ENCODE data around the gene CIAO2A.

DNA sequence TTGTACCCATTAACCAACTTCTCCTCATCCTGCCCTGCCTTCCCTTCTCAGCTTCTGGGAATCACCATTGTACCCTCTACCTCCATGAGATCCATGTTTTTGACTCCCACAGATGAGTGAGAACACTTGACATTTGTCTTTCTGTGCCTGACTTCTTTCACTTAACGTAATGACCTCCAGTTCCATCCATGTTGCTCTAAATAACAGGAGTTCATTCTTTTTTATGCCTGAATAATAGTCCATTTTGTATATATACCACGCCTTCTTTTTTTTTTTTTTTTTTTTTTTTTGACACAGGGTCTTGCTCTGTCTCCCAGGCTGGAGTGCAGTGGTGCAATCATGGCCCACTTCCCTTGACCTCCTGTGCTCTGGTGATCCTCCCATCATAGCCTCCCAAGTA, 8.9 kb upstream of the CIAO2A start:
- no peak for TF ChIP-seq ARNT (IDR thresholded peaks at IDR 0.05)
- no peak for TF ChIP-seq TARDBP (IDR thresholded peaks at IDR 0.05)
- no peak for TF ChIP-seq FOXM1 (IDR thresholded peaks at IDR 0.05; ENCODE audit: borderline replicate concordance)
- TF ChIP-seq FOXK2 (IDR thresholded peaks at IDR 0.05), result no peak
- TF ChIP-seq, protein P1, sequence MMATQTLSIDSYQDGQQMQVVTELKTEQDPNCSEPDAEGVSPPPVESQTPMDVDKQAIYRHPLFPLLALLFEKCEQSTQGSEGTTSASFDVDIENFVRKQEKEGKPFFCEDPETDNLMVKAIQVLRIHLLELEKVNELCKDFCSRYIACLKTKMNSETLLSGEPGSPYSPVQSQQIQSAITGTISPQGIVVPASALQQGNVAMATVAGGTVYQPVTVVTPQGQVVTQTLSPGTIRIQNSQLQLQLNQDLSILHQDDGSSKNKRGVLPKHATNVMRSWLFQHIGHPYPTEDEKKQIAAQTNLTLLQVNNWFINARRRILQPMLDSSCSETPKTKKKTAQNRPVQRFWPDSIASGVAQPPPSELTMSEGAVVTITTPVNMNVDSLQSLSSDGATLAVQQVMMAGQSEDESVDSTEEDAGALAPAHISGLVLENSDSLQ (IDR thresholded peaks at IDR 0.05), result no peak
